NCI-H82 treated with DMSO at 0.1 percent for 48 hours (cell line): ENCODE results near the gene ABI2.
"Not testable (repeated sequence)": the region's sequence is repeated elsewhere in the genome, so short reads cannot be mapped to it uniquely, and the experiment has no call there.

Experiments
- DNase-seq: peaks from one replicate; lab custom pipeline; 2025; ENCODE audit not compliant: unreplicated experiment; lab: John Stamatoyannopoulos, UW

The ABI2 gene

GRCh38 chr2:203427061-203427460, 98.9 kb downstream of the ABI2 start:
- DNase-seq: no peak

- not testable (repeated sequence) for DNase-seq
Measured at GRCh38 chr2:203429643-203430042, 101.4 kb downstream of the ABI2 start.

GRCh38 chr2:203431391-203432185, 103.4 kb downstream of the ABI2 start:
- DNase-seq: peak; percentile 74

GRCh38 chr2:203432811-203433210, 104.6 kb downstream of the ABI2 start:
- no peak for DNase-seq

- DNase-seq: no peak
Measured at GRCh38 chr2:203436496-203436895, 108.3 kb downstream of the ABI2 start.

- no peak for DNase-seq
Measured at GRCh38 chr2:203437511-203437910, 109.3 kb downstream of the ABI2 start.

GRCh38 chr2:203438528-203438927, 110.3 kb downstream of the ABI2 start:
- no peak for DNase-seq

GRCh38 chr2:203440671-203441070, 112.5 kb downstream of the ABI2 start:
- DNase-seq: no peak

GRCh38 chr2:203441463-203441862, 113.3 kb downstream of the ABI2 start:
- DNase-seq: no peak

GRCh38 chr2:203442463-203442862, 114.3 kb downstream of the ABI2 start:
- no peak for DNase-seq

GRCh38 chr2:203444738-203445137, 116.5 kb downstream of the ABI2 start:
- no peak for DNase-seq

GRCh38 chr2:203446071-203446481, 117.9 kb downstream of the ABI2 start:
- DNase-seq: no peak

- DNase-seq: no peak
Measured at GRCh38 chr2:203446780-203447179, 118.6 kb downstream of the ABI2 start.

GRCh38 chr2:203450561-203450960, 122.4 kb downstream of the ABI2 start:
- no peak for DNase-seq

- DNase-seq: no peak
Measured at GRCh38 chr2:203451011-203451410, 122.8 kb downstream of the ABI2 start.

GRCh38 chr2:203451689-203452088, 123.5 kb downstream of the ABI2 start:
- no peak for DNase-seq

GRCh38 chr2:203453858-203454451, 125.8 kb downstream of the ABI2 start:
- DNase-seq: peak; percentile 60

- no peak for DNase-seq
Measured at GRCh38 chr2:203455209-203455608, 127.0 kb downstream of the ABI2 start.

GRCh38 chr2:203461746-203462145, 133.6 kb downstream of the ABI2 start:
- no peak for DNase-seq

- no peak for DNase-seq
Measured at GRCh38 chr2:203462308-203462707, 134.1 kb downstream of the ABI2 start.

- DNase-seq: no peak
Measured at GRCh38 chr2:203463266-203463678, 135.1 kb downstream of the ABI2 start.

GRCh38 chr2:203469546-203469945, 141.4 kb downstream of the ABI2 start:
- DNase-seq: no peak

GRCh38 chr2:203470371-203470770, 142.2 kb downstream of the ABI2 start:
- no peak for DNase-seq
